A549 (cell line): ENCODE data around the gene CHKA. TPM values are rescaled to one million over a fixed set of nuclear protein-coding genes. Genes with fewer than 3 reads are reported as not detected.

Source experiments
- ATAC-seq, 2 experiments: fragments of 200-7000 bp in 1 of 2; fragments of >200 bp in 1 of 2; cut with Nextera tagmentation in 1 of 2; cut with Tn5 transposase in 1 of 2; 3 replicates each; pipeline versions ENCODE4 v1.8.0 to v1.9.1; 2018 to 2020; ENCODE audit warnings: mild to moderate bottlenecking in 1 of 2, moderate library complexity in 1 of 2
- CTCF ChIA-PET: fragments of 300-600 bp; sonication (Branson Sonifier 250); formaldehyde crosslinking; extraction: SDS; loops from one replicate; lab custom pipeline; 2021; ENCODE audit warnings: antibody characterized with exemption, inconsistent platforms; lab: Yijun Ruan, JAX
- POLR2A ChIA-PET: fragments of 350-600 bp; formaldehyde crosslinking; extraction: SDS; loops from one replicate; lab custom pipeline; 2021; ENCODE audit warnings: antibody characterized with exemption, inconsistent platforms; lab: Yijun Ruan, JAX
- DNase-seq, 2 experiments: peaks; one replicate each; pipeline versions ENCODE4 v3.0.0 to v3.0.0-alpha.2; 2011 to 2016; ENCODE audit warnings: low read depth in 1 of 2, low spot score in 1 of 2
- FAIRE-seq: peaks from 2 replicates; lab custom pipeline; 2011; peaks lifted over from hg19 to GRCh38; lab: Jason Lieb, UNC
- H3K27ac ChIP-seq, 2 experiments: fragments of >200 bp; sonication (Bioruptor Twin); formaldehyde crosslinking; 3 replicates each; pipeline ENCODE4 v1.5.1; 2016 to 2017
- H3K4me1 ChIP-seq: fragments of >200 bp; sonication (Bioruptor Twin); formaldehyde crosslinking; 3 replicates; pipeline ENCODE4 v1.6.1; 2016
- H3K4me2 ChIP-seq: fragments of >200 bp; sonication (Bioruptor Twin); formaldehyde crosslinking; 3 replicates; pipeline ENCODE4 v1.6.1; 2016
- H3K4me3 ChIP-seq: fragments of >200 bp; sonication (Bioruptor Twin); formaldehyde crosslinking; 3 replicates; pipeline ENCODE4 v1.5.1; 2016
- H3K9me3 ChIP-seq: fragments of >200 bp; sonication (Bioruptor Twin); formaldehyde crosslinking; 3 replicates; pipeline ENCODE4 v1.6.1; 2016
- BCL3 ChIP-seq: fragments of >200 bp; sonication (Bioruptor Twin); formaldehyde crosslinking; IDR thresholded peaks from 3 replicates; pipeline ENCODE4 v1.6.1; 2016
- CBX2 ChIP-seq: fragments of 200-600 bp; sonication (generic); IDR thresholded peaks from 2 replicates; pipeline ENCODE4 v1.6.1; 2016; ENCODE audit warnings: low read depth, mild to moderate bottlenecking, borderline replicate concordance
- CHD2 ChIP-seq: fragments of 150-350 bp; IDR thresholded peaks from 2 replicates; pipeline ENCODE4 v1.6.1; 2014; ENCODE audit warnings: low read length; ENCODE audit not compliant: partially characterized antibody
- CTCF ChIP-seq: fragments of >200 bp; sonication (Bioruptor Twin); formaldehyde crosslinking; IDR thresholded peaks from 3 replicates; pipeline ENCODE4 v1.5.1; 2016
- EHF ChIP-seq: fragments of 250-450 bp; sonication (Bioruptor Pico); IDR thresholded peaks from 2 replicates; pipeline ENCODE4 v1.5.0; 2020; ENCODE audit warnings: mild to moderate bottlenecking
- EP300 ChIP-seq, 2 experiments: fragments of >200 bp; sonication (Bioruptor Twin); formaldehyde crosslinking; IDR thresholded peaks; 2 replicates in 1 of 2; 3 replicates in 1 of 2; pipeline ENCODE4 v1.6.1; 2016 to 2017
- ESRRA ChIP-seq: fragments of 150-350 bp; IDR thresholded peaks from 2 replicates; pipeline ENCODE4 v1.6.1; 2014; ENCODE audit warnings: mild to moderate bottlenecking, low read length, borderline replicate concordance
- FOXS1 ChIP-seq: fragments of 250-450 bp; sonication (Bioruptor Pico); IDR thresholded peaks from 2 replicates; pipeline ENCODE4 v1.5.0; 2020; ENCODE audit warnings: mild to moderate bottlenecking, moderate library complexity
- HES2 ChIP-seq: fragments of >200 bp; sonication (Bioruptor Twin); formaldehyde crosslinking; IDR thresholded peaks from 2 replicates; pipeline ENCODE4 v1.6.1; 2016
- HMGXB4 ChIP-seq: fragments of 250-450 bp; sonication (Bioruptor Pico); IDR thresholded peaks from 2 replicates; pipeline ENCODE4 v1.5.0; 2021; ENCODE audit warnings: mild to moderate bottlenecking, moderate library complexity, borderline replicate concordance
- HOXA7 ChIP-seq: fragments of 250-450 bp; sonication (Bioruptor Pico); IDR thresholded peaks from 2 replicates; pipeline ENCODE4 v1.5.0; 2020; ENCODE audit warnings: mild to moderate bottlenecking, moderate library complexity
- MAX ChIP-seq: IDR thresholded peaks from 2 replicates; pipeline ENCODE4 v1.6.1; 2012
- MAZ ChIP-seq: fragments of 150-350 bp; IDR thresholded peaks from 2 replicates; pipeline ENCODE4 v1.6.1; 2014; ENCODE audit warnings: antibody characterized with exemption, low read depth, low read length, borderline replicate concordance
- NR3C1 ChIP-seq: fragments of >200 bp; sonication (Bioruptor Twin); formaldehyde crosslinking; IDR thresholded peaks from 3 replicates; pipeline ENCODE4 v1.6.1; 2017
- PHF8 ChIP-seq: fragments of 200-600 bp; sonication (generic); IDR thresholded peaks from 2 replicates; pipeline ENCODE4 v1.6.1; 2016; ENCODE audit warnings: low read depth, mild to moderate bottlenecking, antibody characterized with exemption, moderate library complexity, borderline replicate concordance
- POLR2A ChIP-seq: IDR thresholded peaks from 2 replicates; pipeline ENCODE4 v1.6.1; 2012; ENCODE audit warnings: mild to moderate bottlenecking, low read length
- REST ChIP-seq: fragments of 200-600 bp; sonication (generic); IDR thresholded peaks from 2 replicates; pipeline ENCODE4 v1.6.1; 2016; ENCODE audit warnings: antibody characterized with exemption, mild to moderate bottlenecking, moderate library complexity
- TP53 ChIP-seq: fragments of 250-450 bp; sonication (Bioruptor Pico); IDR thresholded peaks from 2 replicates; pipeline ENCODE4 v1.5.0; 2021; ENCODE audit warnings: mild to moderate bottlenecking, moderate library complexity
- WGBS: methylation state at CpG from one replicate; pipeline ENCODE4 v1.1.6; 2017; ENCODE audit errors: missing lambda C conversion rate; 5-methylcytosine and 5-hydroxymethylcytosine counted together
- polyA plus RNA-seq, 4 experiments: library from polyadenylated mRNA; depleted of rRNA in 3 of 4; stranded (reverse); fragments of >200 nt; fragmentation: RNase III in 1 of 4; extraction: RNeasy Plus Mini Kit Qiagen cat#74134 plus additional on column Dnase treatment in 1 of 4; gene quantifications; 2 replicates in 3 of 4; 3 replicates in 1 of 4; pipeline ENCODE4 v1.2.3, GENCODE V29; 2011 to 2017

CHKA gene
- polyA plus RNA-seq, 2 of the 4 experiments (the other 2 are of a cell fraction), result 14.2 to 21.7 TPM

- TF ChIP-seq EHF, result no peak
- no peak for TF ChIP-seq NR3C1
- no peak for TF ChIP-seq REST
- TF ChIP-seq FOXS1 (CRISPR knock-in tag), result no peak
- TF ChIP-seq HES2, result no peak
- TF ChIP-seq HMGXB4 (CRISPR knock-in tag), result no peak
- TF ChIP-seq MAX, result no peak
- no peak for TF ChIP-seq BCL3
- no peak for TF ChIP-seq TP53
- TF ChIP-seq HOXA7 (CRISPR knock-in tag), result no peak
- no peak for TF ChIP-seq EP300 (IDR thresholded peaks at IDR 0.05)
- no peak for TF ChIP-seq PHF8
- no peak overlapping the region for H3K4me2 ChIP-seq
- ChIA-PET CTCF (interaction anchor here (2.6 to 12.3 kb wide), 3 partner anchors 10 to 19 kb away, joined by 11 to 204 read pairs (median 60); partner anchors contain the start of genes ALDH3B1, TCIRG1 and UNC93B1), POLR2A (interaction anchor here (1.5 to 5.3 kb wide), 3 partner anchors 11 to 18 kb away, joined by 3 to 37 read pairs (median 11); partner anchors contain the start of gene ALDH3B1)
- WGBS, result 84% methylated on average over 5 of the region's 5 CpGs
- H3K27ac ChIP-seq, result peak overlapping the region in 1 of 2 experiments; percentile 98; a peak in 4 of 6 replicates
- ATAC-seq (no peak), FAIRE-seq (peak; percentile 81), DNase-seq (no peak)
- H3K4me3 ChIP-seq, result no peak overlapping the region
- H3K9me3 ChIP-seq, result no peaks in the 10 kb centered on the region
- peaks cover 62% of the 10 kb centered on the region for H3K4me1 ChIP-seq
These were observed 96.1 kb downstream of the CHKA start for GRCh38 chr11:68025047-68025446.

GRCh38 chr11:68024508-68024907 is 96.7 kb downstream of the CHKA start:
- FAIRE-seq (no peak), ATAC-seq (no peak), DNase-seq (no peak)
- ChIA-PET POLR2A (interaction anchor here (1.5 to 5.3 kb wide), 3 partner anchors 11 to 19 kb away, joined by 3 to 37 read pairs (median 11); partner anchors contain the start of gene ALDH3B1), CTCF (interaction anchor here (2.6 to 12.3 kb wide), 3 partner anchors 9 to 18 kb away, joined by 11 to 204 read pairs (median 60); partner anchors contain the start of genes ALDH3B1, TCIRG1 and UNC93B1)
- TF ChIP-seq ESRRA, result no peak
- Histone ChIP-seq H3K4me3 (no peak overlapping the region), H3K4me2 (no peak overlapping the region), H3K9me3 (no peaks in the 10 kb centered on the region), H3K27ac (peak overlapping the region in 1 of 2 experiments; percentile 98; a peak in 2 of 6 replicates), H3K4me1 (peaks cover 64% of the 10 kb centered on the region)
- 90% methylated on average over 5 of the region's 5 CpGs for whole genome bisulfite sequencing

GRCh38 chr11:68022531-68022930 is 98.7 kb downstream of the CHKA start:
- Histone ChIP-seq H3K27ac (peak overlapping the region in 1 of 2 experiments; percentile 99; a peak in 2 of 6 replicates), H3K4me2 (no peak overlapping the region), H3K9me3 (no peaks in the 10 kb centered on the region), H3K4me3 (no peak overlapping the region), H3K4me1 (peaks cover 64% of the 10 kb centered on the region)
- 100% methylated on average over 10 of the region's 13 CpGs for WGBS
- ATAC-seq, result no peak
- CTCF ChIA-PET, result interaction anchor here (1.0 to 12.3 kb wide), 6 partner anchors 8 to 67 kb away, joined by 3 to 204 read pairs (median 6); partner anchors contain the start of genes ALDH3B1, TCIRG1 and UNC93B1
- POLR2A ChIA-PET, result interaction anchor here (1.8 kb wide), 1 partner anchor 12 kb away, joined by 18 read pairs; the partner anchor contains the start of gene ALDH3B1
- TF ChIP-seq POLR2A, result no peak
- no peak for TF ChIP-seq CBX2
- TF ChIP-seq EP300 (IDR thresholded peaks at IDR 0.05), result no peak
- no peak for TF ChIP-seq MAZ
- no peak for TF ChIP-seq BCL3
- no peak for TF ChIP-seq CTCF
- TF ChIP-seq CHD2, result no peak
- no peak for DNase-seq
- no peak for FAIRE-seq
